WTC11 (cell line): ENCODE data around the gene RBM34. TPM values are rescaled to one million over a fixed set of nuclear protein-coding genes. Genes with fewer than 3 reads are reported as not detected.
"Not testable (repeated sequence)": the region's sequence is repeated elsewhere in the genome, so short reads cannot be mapped to it uniquely, and the experiment has no call there.

Experiments
- ATAC-seq: fragments of 200-7000 bp; cut with Tn5 transposase; 2 replicates; pipeline ENCODE4 v1.10.0; 2021; ENCODE audit warnings: mild to moderate bottlenecking, moderate library complexity
- CTCF ChIA-PET: fragments of 300-600 bp; sonication (Branson Sonifier 250); formaldehyde crosslinking; loops from one replicate; lab custom pipeline; 2021; ENCODE audit warnings: antibody characterized with exemption; lab: Charles Lee
- POLR2A ChIA-PET: fragments of 350-600 bp; sonication (Branson Sonifier 250); formaldehyde crosslinking; loops from one replicate; lab custom pipeline; 2021; ENCODE audit warnings: antibody characterized with exemption; lab: Charles Lee
- DNase-seq: peaks from one replicate; pipeline ENCODE4 v3.0.0; 2021; ENCODE audit warnings: low spot score
- H3K27ac Mint-ChIP-seq: 2 replicates; pipeline ENCODE4 v1.8.0; 2021; ENCODE audit warnings: mixed read lengths
- H3K27me3 Mint-ChIP-seq: 2 replicates; pipeline ENCODE4 v1.8.0; 2021; ENCODE audit warnings: low read depth, mild to moderate bottlenecking, moderate library complexity, mixed read lengths
- H3K36me3 Mint-ChIP-seq: 2 replicates; pipeline ENCODE4 v1.8.0; 2021; ENCODE audit warnings: mixed read lengths
- H3K4me1 Mint-ChIP-seq: 2 replicates; pipeline ENCODE4 v1.8.0; 2022; ENCODE audit warnings: mixed read lengths
- H3K4me3 Mint-ChIP-seq: 2 replicates; pipeline ENCODE4 v1.8.0; 2021; ENCODE audit warnings: mild to moderate bottlenecking, moderate library complexity, mixed read lengths
- H3K9me3 Mint-ChIP-seq: 2 replicates; pipeline ENCODE4 v1.8.0; 2021; ENCODE audit warnings: mixed read lengths
- ATF1 ChIP-seq: sonication (generic); formaldehyde crosslinking; IDR thresholded peaks from 2 replicates; pipeline ENCODE4 v1.8.1; 2023; ENCODE audit warnings: mild to moderate bottlenecking, moderate library complexity, missing genetic modification reagents
- EMX1 ChIP-seq: fragments of 250-450 bp; sonication (Bioruptor Pico); IDR thresholded peaks from 2 replicates; pipeline ENCODE4 v1.8.0; 2021; ENCODE audit warnings: mild to moderate bottlenecking
- ETV6 ChIP-seq: sonication (generic); formaldehyde crosslinking; IDR thresholded peaks from 2 replicates; pipeline ENCODE4 v1.8.1; 2022; ENCODE audit warnings: mild to moderate bottlenecking, missing genetic modification reagents
- JAZF1 ChIP-seq: fragments of 250-450 bp; sonication (Bioruptor Pico); IDR thresholded peaks from 2 replicates; pipeline ENCODE4 v1.9.0; 2021; ENCODE audit warnings: moderate library complexity, mild to moderate bottlenecking, inconsistent platforms
- PREB ChIP-seq: sonication (generic); formaldehyde crosslinking; IDR thresholded peaks from 2 replicates; pipeline ENCODE4 v1.8.1; 2022; ENCODE audit warnings: mild to moderate bottlenecking, missing genetic modification reagents, moderate library complexity, borderline replicate concordance
- RORB ChIP-seq: fragments of 250-450 bp; sonication (Bioruptor Pico); IDR thresholded peaks from 2 replicates; pipeline ENCODE4 v1.9.0; 2021; ENCODE audit warnings: mild to moderate bottlenecking
- SMAD3 ChIP-seq: sonication (generic); formaldehyde crosslinking; IDR thresholded peaks from 2 replicates; pipeline ENCODE4 v1.8.0; 2022; ENCODE audit warnings: missing genetic modification reagents, mild to moderate bottlenecking, borderline replicate concordance
- SMAD4 ChIP-seq: sonication (generic); formaldehyde crosslinking; IDR thresholded peaks from 2 replicates; pipeline ENCODE4 v1.8.0; 2022; ENCODE audit warnings: mild to moderate bottlenecking, missing genetic modification reagents
- TEAD4 ChIP-seq: sonication (generic); formaldehyde crosslinking; IDR thresholded peaks from 2 replicates; pipeline ENCODE4 v1.8.0; 2022; ENCODE audit warnings: mild to moderate bottlenecking, missing genetic modification reagents
- USF1 ChIP-seq: sonication (generic); formaldehyde crosslinking; IDR thresholded peaks from 2 replicates; pipeline ENCODE4 v1.8.0; 2022; ENCODE audit warnings: mild to moderate bottlenecking, missing genetic modification reagents
- USF2 ChIP-seq: sonication (generic); formaldehyde crosslinking; IDR thresholded peaks from 2 replicates; pipeline ENCODE4 v1.8.1; 2023; ENCODE audit warnings: mild to moderate bottlenecking, missing genetic modification reagents, moderate library complexity
- ZNF232 ChIP-seq: sonication (generic); formaldehyde crosslinking; IDR thresholded peaks from 2 replicates; pipeline ENCODE4 v1.8.0; 2022; ENCODE audit warnings: mild to moderate bottlenecking, missing genetic modification reagents
- ZNF281 ChIP-seq: sonication (generic); formaldehyde crosslinking; IDR thresholded peaks from 2 replicates; pipeline ENCODE4 v1.8.0; 2023; ENCODE audit warnings: mild to moderate bottlenecking, missing genetic modification reagents
- total RNA-seq: library from RNA; stranded (reverse); gene quantifications from 3 replicates; pipeline ENCODE4 v1.2.3, GENCODE V29; 2021

Gene RBM34
- total RNA-seq, 1 experiment from 2014 or later, result 112 TPM

GRCh38 chr1:235161685-235162327, 756 bp upstream of the RBM34 start (continued):
- no peak for TF ChIP-seq SMAD3 (CRISPR knock-in tag)
- no peak for TF ChIP-seq PREB (CRISPR knock-in tag)
- TF ChIP-seq SMAD4 (CRISPR knock-in tag), result no peak
- no peak for TF ChIP-seq JAZF1 (CRISPR knock-in tag)
- TF ChIP-seq ZNF232, result no peak

- Mint-ChIP-seq H3K27ac (peak overlapping the region; percentile 97), H3K4me1 (peaks cover 12% of the 10 kb centered on the region), H3K9me3 (no peaks in the 10 kb centered on the region), H3K36me3 (peaks cover 7% of the 10 kb centered on the region), H3K27me3 (no peaks in the 10 kb centered on the region), H3K4me3 (peak overlapping the region; percentile 94)
- ATAC-seq (peak; percentile 12), DNase-seq (no peak)
- ChIA-PET CTCF (interaction anchor here (1.1 to 1.3 kb wide), 2 partner anchors 32 to 257 kb away, joined by 3 to 6 read pairs; partner anchors contain the start of gene TOMM20), POLR2A (interaction anchor here (0.9 to 1.4 kb wide), 5 partner anchors 32 to 264 kb away, joined by 3 to 7 read pairs (median 4); partner anchors contain the start of genes ARID4B and TOMM20)
- TF ChIP-seq EMX1, result no peak
- TF ChIP-seq RORB (CRISPR knock-in tag), result no peak
- TF ChIP-seq USF1 (CRISPR knock-in tag), result no peak
- TF ChIP-seq TEAD4 (CRISPR knock-in tag), result no peak
- TF ChIP-seq ZNF281, result no peak
- no peak for TF ChIP-seq ETV6 (CRISPR knock-in tag)
- TF ChIP-seq ATF1 (CRISPR knock-in tag), result no peak
- no peak for TF ChIP-seq USF2 (CRISPR knock-in tag)
Measured at GRCh38 chr1:235160383-235160956, 580 bp downstream of the RBM34 start.

- POLR2A ChIA-PET, CTCF ChIA-PET: not testable (repeated sequence)
- peak overlapping the region; percentile 69; the same call in 1 of the 2 replicates for H3K27ac Mint-ChIP-seq
Measured at GRCh38 chr1:235159930-235160329, 1.1 kb downstream of the RBM34 start.

GRCh38 chr1:235159284-235159683, 1.8 kb downstream of the RBM34 start:
- Mint-ChIP-seq H3K4me3 (peak overlapping the region; percentile 94), H3K4me1 (peaks cover 12% of the 10 kb centered on the region), H3K36me3 (peaks cover 15% of the 10 kb centered on the region)
- not testable (repeated sequence) for DNase-seq, H3K9me3 Mint-ChIP-seq, ATAC-seq, H3K27me3 Mint-ChIP-seq, H3K27ac Mint-ChIP-seq
- POLR2A ChIA-PET, result interaction anchor here (0.6 to 0.7 kb wide), 2 partner anchors 23 to 900 kb away, joined by 3 to 4 read pairs; no protein-coding TSS in a partner anchor
- CTCF ChIA-PET, result interaction anchor here (0.8 kb wide), 1 partner anchor 256 kb away, joined by 5 read pairs; no protein-coding TSS in a partner anchor

More at GRCh38 chr1:235159930-235160329, 1.1 kb downstream of the RBM34 start:
- H3K27me3 Mint-ChIP-seq, DNase-seq, H3K36me3 Mint-ChIP-seq, ATAC-seq, H3K9me3 Mint-ChIP-seq: not testable (repeated sequence)
- H3K4me3 Mint-ChIP-seq, result peak overlapping the region; percentile 94
- peaks cover 12% of the 10 kb centered on the region for H3K4me1 Mint-ChIP-seq
